K562 (cell line): Measurements from ENCODE around the gene ARPC2. TPM values are rescaled to one million over a fixed set of nuclear protein-coding genes. Genes with fewer than 3 reads are reported as not detected.

Source experiments
- ATAC-seq: fragments of 200-7000 bp; cut with Tn5 transposase; 3 replicates; pipeline ENCODE4 v1.9.1; 2020; ENCODE audit warnings: moderate library complexity
- BruUV-seq: library from RNA; stranded (reverse); fragments of 400-500 nt; replicated peaks from 2 replicates; lab custom pipeline; 2021; lab: Mats Ljungman, UMichigan
- CTCF ChIA-PET: fragments of 300-600 bp; formaldehyde crosslinking; extraction: SDS; loops from one replicate; lab custom pipeline; 2021; ENCODE audit warnings: low intra/inter-chr PET ratio; lab: Yijun Ruan, JAX
- POLR2A ChIA-PET: fragments of 300-600, 350-650 bp; sonication (Branson Sonifier 250); formaldehyde crosslinking; extraction: SDS; loops from one replicate; lab custom pipeline; 2021; ENCODE audit warnings: antibody characterized with exemption, inconsistent platforms; lab: Yijun Ruan, JAX
- DNase-seq, 4 experiments: peaks; one replicate each; pipeline versions ENCODE4 v3.0.0 to v3.0.0-alpha.2; 2011 to 2018; ENCODE audit warnings: low spot score in 3 of 4, mixed read lengths in 3 of 4; ENCODE audit errors: extremely low read depth in 1 of 4
- FAIRE-seq: peaks from 2 replicates; lab custom pipeline; 2011; peaks lifted over from hg19 to GRCh38; lab: Jason Lieb, UNC
- H2AFZ ChIP-seq: 2 replicates; pipeline ENCODE4 v1.6.0; 2011; ENCODE audit warnings: low read depth, low read length, control low read depth, inconsistent platforms
- H3K27ac ChIP-seq: fragments of 200-600 bp; 3 replicates; pipeline ENCODE4 v1.8.0; 2011; ENCODE audit warnings: low read depth, mild to moderate bottlenecking, control low read depth, inconsistent platforms, low read length, moderate library complexity, mixed read lengths; ENCODE audit errors: extremely low read depth
- H3K27me3 ChIP-seq, 2 experiments: fragments of 300-600 bp in 1 of 2; 2 replicates in 1 of 2; 3 replicates in 1 of 2; pipeline versions ENCODE4 v1.6.0 to v1.8.0; 2011; ENCODE audit warnings: inconsistent platforms in 2 of 2, low read length in 2 of 2, mild to moderate bottlenecking in 1 of 2, mixed read lengths in 1 of 2, moderate library complexity in 1 of 2; ENCODE audit not compliant: control insufficient read depth in 2 of 2, insufficient read depth in 2 of 2
- H3K36me3 ChIP-seq: fragments of 300-600 bp; 3 replicates; pipeline ENCODE4 v1.8.0; 2011; ENCODE audit warnings: mild to moderate bottlenecking, low read length, inconsistent platforms; ENCODE audit not compliant: control insufficient read depth, insufficient read depth
- H3K4me1 ChIP-seq, 2 experiments: fragments of 200-600 bp in 1 of 2; replicated peaks in 1 of 2; 2 replicates in 1 of 2; 3 replicates in 1 of 2; pipeline versions ENCODE4 v1.5.1 to v1.8.0; 2011; ENCODE audit warnings: inconsistent platforms in 2 of 2, low read length in 2 of 2, mild to moderate bottlenecking in 1 of 2, mixed read lengths in 1 of 2, moderate library complexity in 1 of 2; ENCODE audit not compliant: control insufficient read depth in 2 of 2, insufficient read depth in 2 of 2
- H3K4me2 ChIP-seq: 2 replicates; pipeline ENCODE4 v1.6.1; 2011; ENCODE audit warnings: low read length, control low read depth, inconsistent platforms, mixed read lengths; ENCODE audit not compliant: insufficient read depth
- H3K4me3 ChIP-seq: fragments of 200-600 bp; sonication (generic), shearing (Covaris generic); 2 replicates; pipeline ENCODE4 v1.5.1; 2016; ENCODE audit warnings: control low read depth, inconsistent platforms
- H3K79me2 ChIP-seq: fragments of 200-600 bp; 3 replicates; pipeline ENCODE4 v1.8.0; 2011; ENCODE audit warnings: low read length, inconsistent platforms; ENCODE audit not compliant: control insufficient read depth, insufficient read depth
- H3K9ac ChIP-seq, 2 experiments: 2 replicates each; pipeline versions ENCODE4 v1.6.0 to v1.6.1; 2011; ENCODE audit warnings: low read depth in 2 of 2, low read length in 2 of 2, control low read depth in 1 of 2, inconsistent platforms in 1 of 2, mild to moderate bottlenecking in 1 of 2, mixed read lengths in 1 of 2; ENCODE audit not compliant: insufficient read depth in 1 of 2
- H3K9me1 ChIP-seq: one replicate; pipeline ENCODE4 v1.6.0; 2011; ENCODE audit warnings: inconsistent platforms, mild to moderate bottlenecking, low read length, moderate library complexity; ENCODE audit not compliant: control insufficient read depth, insufficient read depth
- H3K9me3 ChIP-seq: replicated peaks from 2 replicates; pipeline ENCODE4 v1.5.1; 2011; ENCODE audit warnings: low read depth, low read length, inconsistent platforms; ENCODE audit not compliant: control insufficient read depth, insufficient read depth
- H4K20me1 ChIP-seq: replicated peaks from 2 replicates; pipeline ENCODE4 v1.6.1; 2011; ENCODE audit warnings: low read length, inconsistent platforms, mixed read lengths; ENCODE audit not compliant: control insufficient read depth, insufficient read depth
- ARID2 ChIP-seq: fragments of 450-650 bp; IDR thresholded peaks from 2 replicates; pipeline ENCODE4 v1.6.1; 2017; ENCODE audit warnings: antibody characterized with exemption, mild to moderate bottlenecking
- CEBPG ChIP-seq, 3 experiments: fragments of 200-800 bp in 1 of 3; sonication (Bioruptor generic) in 1 of 3; sonication (generic) in 1 of 3; formaldehyde crosslinking in 1 of 3; IDR thresholded peaks in 2 of 3; conservative IDR thresholded peaks in 1 of 3; 2 replicates each; pipeline versions ENCODE4 v1.6.1 to v1.8.0; 2016 to 2022; ENCODE audit warnings: missing compliant biosample characterization in 2 of 3, missing genetic modification characterization in 2 of 3, mild to moderate bottlenecking in 1 of 3, missing genetic modification reagents in 1 of 3
- MCM3 ChIP-seq: fragments of 450-650 bp; IDR thresholded peaks from 2 replicates; pipeline ENCODE4 v1.6.1; 2016
- PTTG1 ChIP-seq: fragments of 450-650 bp; IDR thresholded peaks from 2 replicates; pipeline ENCODE4 v1.6.1; 2016; ENCODE audit warnings: low read depth, mild to moderate bottlenecking, missing genetic modification characterization, missing compliant biosample characterization
- RAD51 ChIP-seq: fragments of 450-650 bp; IDR thresholded peaks from 2 replicates; pipeline ENCODE4 v1.7.1; 2016; ENCODE audit warnings: low read depth, mild to moderate bottlenecking, borderline replicate concordance
- RB1 ChIP-seq: fragments of 450-650 bp; IDR thresholded peaks from 2 replicates; pipeline ENCODE4 v1.6.1; 2017; ENCODE audit warnings: low read depth, mild to moderate bottlenecking
- SRSF1 ChIP-seq: fragments of 200-400 bp; formaldehyde crosslinking; IDR thresholded peaks from 2 replicates; pipeline ENCODE4 v1.6.1; 2017; ENCODE audit warnings: mild to moderate bottlenecking, low read depth, low read length, moderate library complexity
- TAF7 ChIP-seq: fragments of 450-650 bp; IDR thresholded peaks from 2 replicates; pipeline ENCODE4 v1.6.1; 2016; ENCODE audit warnings: missing genetic modification characterization, missing compliant biosample characterization
- TBP ChIP-seq: optimal IDR thresholded peaks from 2 replicates; pipeline ENCODE3; 2011; ENCODE audit warnings: low read depth, low read length, improper control_type of control experiment
- ZNF121 ChIP-seq: sonication (generic); formaldehyde crosslinking; conservative IDR thresholded peaks from 2 replicates; pipeline ENCODE4 v1.8.0; 2022; ENCODE audit warnings: missing genetic modification reagents
- ZNF347 ChIP-seq: fragments of 450-650 bp; formaldehyde crosslinking; IDR thresholded peaks from 2 replicates; pipeline ENCODE4 v1.4.0; 2020; ENCODE audit warnings: low read depth, mild to moderate bottlenecking, moderate library complexity
- ZNF561 ChIP-seq: fragments of 450-650 bp; formaldehyde crosslinking; conservative IDR thresholded peaks from 2 replicates; pipeline ENCODE4 v1.4.0; 2020; ENCODE audit warnings: mild to moderate bottlenecking, moderate library complexity
- WGBS: fragments of 100-300 bp; shearing (Covaris generic); methylation state at CpG from one replicate; pipeline ENCODE4 v1.1.6; 2016; ENCODE audit warnings: low coverage, mixed read lengths; ENCODE audit not compliant: insufficient coverage; ENCODE audit errors: missing lambda C conversion rate; 5-methylcytosine and 5-hydroxymethylcytosine counted together
- in situ Hi-C: fragments of 300-500 bp; cut with MboI; formaldehyde crosslinking; loops from 4 replicates; pipeline ENCODE4 v1.15.0; 2018; ENCODE audit warnings: inconsistent platforms, mixed read lengths
- intact Hi-C: fragments of 100-400 bp; cut with micrococcal nuclease; formaldehyde crosslinking; loops from 2 replicates; pipeline ENCODE4 v1.14.2; 2022
- polyA plus RNA-seq, 8 experiments: library from polyadenylated mRNA; depleted of rRNA in 4 of 8; stranded (reverse) in 5 of 8; unstranded in 3 of 8; fragments of >200 nt; fragmentation: Nextera tagmentation in 2 of 8; fragmentation: Illumina TruSeq in 1 of 8; extraction: Ambion mirVana in 2 of 8; extraction: Trizol in 1 of 8; gene quantifications; 2 replicates each; pipeline versions ENCODE4 v1.2.1 to v1.2.3, GENCODE V29; 2011 to 2014; ENCODE audit warnings: inconsistent platforms in 1 of 8, missing spikeins in 1 of 8
- total RNA-seq, 7 experiments: library from RNA; depleted of rRNA in 6 of 7; stranded (reverse); fragments of >200 nt in 6 of 7; fragmentation: Illumina TruSeq in 2 of 7; extraction: Trizol in 2 of 7; gene quantifications; 2 replicates each; pipeline versions ENCODE4 v1.2.1 to v1.2.3, GENCODE V29; 2011 to 2021; ENCODE audit warnings: low replicate concordance in 1 of 7
- TF ChIP-seq, protein P1 (sequence below): fragments of 450-650 bp; IDR thresholded peaks from 2 replicates; pipeline ENCODE4 v1.6.1; 2016; ENCODE audit warnings: antibody characterized with exemption

The ARPC2 gene
- total and polyA plus RNA-seq, 9 of the 15 experiments (the other 6 are each of a cell fraction or from before 2014, with no cell fraction given): 81.9 to 187 (median 103) TPM

DNA sequence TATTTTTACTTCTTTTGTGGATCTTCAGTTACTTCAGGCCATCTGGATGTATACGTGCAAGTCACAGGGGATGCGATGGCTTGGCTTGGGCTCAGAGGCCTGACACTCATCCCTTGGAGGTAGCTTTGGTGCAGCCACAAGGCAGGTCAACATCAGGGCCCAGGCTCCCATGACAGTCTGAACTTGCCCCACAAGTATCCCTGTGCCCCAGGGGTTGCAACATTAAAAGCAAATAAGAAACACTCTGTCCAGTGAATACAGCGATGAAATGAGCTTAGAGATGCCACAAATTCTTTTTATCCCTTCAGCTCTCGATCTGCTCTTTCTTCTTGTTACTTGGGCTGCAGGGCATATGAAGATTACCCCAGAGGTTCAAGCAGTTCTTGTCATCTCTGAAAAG, 37.2 kb upstream of the ARPC2 start:
- in situ Hi-C loops: no loop called here
- Histone ChIP-seq H2AFZ (no peak overlapping the region), H3K9me1 (no peaks in the 10 kb centered on the region), H4K20me1 (no peaks in the 10 kb centered on the region), H3K79me2 (no peaks in the 10 kb centered on the region), H3K27ac (no peak overlapping the region), H3K4me3 (no peak overlapping the region), H3K36me3 (no peaks in the 10 kb centered on the region), H3K9me3 (no peaks in the 10 kb centered on the region), H3K27me3 (no peaks in the 10 kb centered on the region), H3K4me1 (peaks cover 0 to 3% of the 10 kb centered on the region in 2 experiments; a peak in 3 of 5 replicates), H3K4me2 (no peak overlapping the region), H3K9ac (no peak overlapping the region)
- no peak for ATAC-seq
- POLR2A ChIA-PET: no interaction called here
- BruUV-seq: no TSS peak
- 26% methylated on average over 2 of the region's 4 CpGs for WGBS
- no peak for DNase-seq
- TF ChIP-seq, protein P1, sequence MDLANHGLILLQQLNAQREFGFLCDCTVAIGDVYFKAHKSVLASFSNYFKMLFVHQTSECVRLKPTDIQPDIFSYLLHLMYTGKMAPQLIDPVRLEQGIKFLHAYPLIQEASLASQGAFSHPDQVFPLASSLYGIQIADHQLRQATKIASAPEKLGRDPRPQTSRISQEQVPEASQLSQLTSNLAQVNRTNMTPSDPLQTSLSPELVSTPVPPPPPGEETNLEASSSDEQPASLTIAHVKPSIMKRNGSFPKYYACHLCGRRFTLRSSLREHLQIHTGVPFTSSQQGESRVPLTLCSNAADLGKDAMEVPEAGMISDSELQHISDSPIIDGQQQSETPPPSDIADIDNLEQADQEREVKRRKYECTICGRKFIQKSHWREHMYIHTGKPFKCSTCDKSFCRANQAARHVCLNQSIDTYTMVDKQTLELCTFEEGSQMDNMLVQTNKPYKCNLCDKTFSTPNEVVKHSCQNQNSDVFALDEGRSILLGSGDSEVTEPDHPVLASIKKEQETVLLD: no peak
- TF ChIP-seq RB1 (no peak), PTTG1 (tag) (no peak), SRSF1 (no peak), ARID2 (no peak), RAD51 (no peak), ZNF561 (CRISPR knock-in tag) (no peak), TAF7 (tag) (no peak), MCM3 (no peak), TBP (no peak), ZNF121 (no peak), CEBPG (CRISPR knock-in tag; IDR thresholded peaks at IDR 0.05) (no peak), CEBPG (tag; conservative IDR thresholded peaks at IDR 0.05 in 1 of 2, IDR thresholded peaks at IDR 0.05 in 1 of 2) (no peak), ZNF347 (CRISPR knock-in tag) (no peak)
- FAIRE-seq: no peak
- intact Hi-C loops: loop anchor here (10.0 kb wide), 1 partner anchor 285 kb away; no protein-coding TSS in a partner anchor
- CTCF ChIA-PET: no interaction called here
